HUES64 (cell line): ENCODE results near the gene CLEC12A. TPM values are rescaled to one million over a fixed set of nuclear protein-coding genes. Genes with fewer than 3 reads are reported as not detected.

Experiments
- H3K27ac ChIP-seq: 2 replicates; pipeline ENCODE4 v1.7.0; 2013; ENCODE audit warnings: low read depth, low read length, inconsistent platforms
- H3K27me3 ChIP-seq: 2 replicates; pipeline ENCODE4 v1.6.1; 2013; ENCODE audit warnings: mild to moderate bottlenecking, low read length; ENCODE audit not compliant: insufficient read depth
- H3K36me3 ChIP-seq: 2 replicates; pipeline ENCODE4 v1.6.1; 2013; ENCODE audit warnings: mild to moderate bottlenecking, low read length; ENCODE audit not compliant: insufficient read depth
- H3K4me1 ChIP-seq: 2 replicates; pipeline ENCODE4 v1.6.1; 2013; ENCODE audit warnings: mild to moderate bottlenecking, low read length, moderate library complexity; ENCODE audit not compliant: insufficient read depth
- H3K4me3 ChIP-seq: 2 replicates; pipeline ENCODE4 v1.5.1; 2013; ENCODE audit warnings: mild to moderate bottlenecking, low read length, moderate library complexity
- H3K9ac ChIP-seq: 2 replicates; pipeline ENCODE4 v1.6.1; 2013; ENCODE audit warnings: mild to moderate bottlenecking, low read depth, low read length
- H3K9me3 ChIP-seq: 2 replicates; pipeline ENCODE4 v1.6.1; 2013; ENCODE audit warnings: low read depth, low read length; ENCODE audit not compliant: insufficient read depth
- WGBS: fragments of 150-250, 120-280 bp; methylation state at CpG from one replicate; pipeline ENCODE4 v1.1.7; 2013; ENCODE audit warnings: missing lambda C conversion rate; 5-methylcytosine and 5-hydroxymethylcytosine counted together
- polyA plus RNA-seq, 2 experiments: library from polyadenylated mRNA; stranded (reverse); fragments of 50-300 nt; gene quantifications; one replicate each; pipeline ENCODE4 v1.2.3, GENCODE V29; 2013

CLEC12A gene
- polyA plus RNA-seq (2013, experiment 1 of 2) = not detected
- not detected for polyA plus RNA-seq (2013, experiment 2 of 2)

- WGBS = 93% methylated on average over 1 of the region's 1 CpG
- Histone ChIP-seq H3K9ac (no peak within 1 kb of the TSS), H3K27ac (no peak within 1 kb of the TSS), H3K9me3 (peaks cover 14% of the 10 kb centered on the region), H3K27me3 (no peaks in the 10 kb centered on the region), H3K36me3 (no peaks in the 10 kb centered on the region), H3K4me1 (peaks cover 4% of the 10 kb centered on the region; the same call in 1 of the 2 replicates), H3K4me3 (no peak within 1 kb of the TSS)
Observed at GRCh38 chr12:9971181-9971580, at the start of gene CLEC12A. Gene CLEC12A, plus strand, starts transcription at chr12:9971409. Its CDS starts 188 bp downstream, at chr12:9971597.

- H3K27me3 ChIP-seq = no peaks in the 10 kb centered on the region
- no peak overlapping the region for H3K27ac ChIP-seq
- no peak overlapping the region for H3K9ac ChIP-seq
- H3K36me3 ChIP-seq = no peaks in the 10 kb centered on the region
- H3K4me1 ChIP-seq = no peaks in the 10 kb centered on the region
- H3K4me3 ChIP-seq = no peak overlapping the region
- H3K9me3 ChIP-seq = no peaks in the 10 kb centered on the region
- WGBS = no CpG with 5 or more reads among the region's 1 CpG
Observed at GRCh38 chr12:9922429-9922828, 48.8 kb upstream of the CLEC12A start.

GRCh38 chr12:9925705-9926393 lies 45.4 kb upstream of the CLEC12A start:
- no peaks in the 10 kb centered on the region for H3K27me3 ChIP-seq
- no peak overlapping the region for H3K4me3 ChIP-seq
- H3K4me1 ChIP-seq = no peaks in the 10 kb centered on the region
- H3K27ac ChIP-seq = no peak overlapping the region
- WGBS = 27% methylated on average over 5 of the region's 5 CpGs
- H3K36me3 ChIP-seq = no peaks in the 10 kb centered on the region
- H3K9ac ChIP-seq = no peak overlapping the region
- H3K9me3 ChIP-seq = no peaks in the 10 kb centered on the region

- Histone ChIP-seq H3K4me1 (no peaks in the 10 kb centered on the region), H3K36me3 (no peaks in the 10 kb centered on the region), H3K9me3 (no peaks in the 10 kb centered on the region), H3K27ac (no peak overlapping the region), H3K9ac (no peak overlapping the region), H3K4me3 (no peak overlapping the region), H3K27me3 (no peaks in the 10 kb centered on the region)
- 90% methylated on average over 3 of the region's 3 CpGs for WGBS
Observed at GRCh38 chr12:9926876-9927275, 44.3 kb upstream of the CLEC12A start.

GRCh38 chr12:9928607-9929006 lies 42.6 kb upstream of the CLEC12A start:
- no peak overlapping the region for H3K4me3 ChIP-seq
- no peak overlapping the region for H3K27ac ChIP-seq
- no peak overlapping the region for H3K9ac ChIP-seq
- WGBS = 86% methylated on average over 3 of the region's 3 CpGs
- H3K4me1 ChIP-seq = no peaks in the 10 kb centered on the region
- no peaks in the 10 kb centered on the region for H3K9me3 ChIP-seq
- no peaks in the 10 kb centered on the region for H3K27me3 ChIP-seq
- H3K36me3 ChIP-seq = no peaks in the 10 kb centered on the region

- Histone ChIP-seq H3K27ac (no peak overlapping the region), H3K27me3 (no peaks in the 10 kb centered on the region), H3K36me3 (no peaks in the 10 kb centered on the region), H3K9me3 (no peaks in the 10 kb centered on the region), H3K4me3 (no peak overlapping the region), H3K4me1 (no peaks in the 10 kb centered on the region), H3K9ac (no peak overlapping the region)
- no CpG with 5 or more reads among the region's 3 CpGs for WGBS
Observed at GRCh38 chr12:9931245-9931644, 40.0 kb upstream of the CLEC12A start.

- no peaks in the 10 kb centered on the region for H3K27me3 ChIP-seq
- H3K4me1 ChIP-seq = no peaks in the 10 kb centered on the region
- whole genome bisulfite sequencing = 97% methylated on average over 6 of the region's 6 CpGs
- no peak within 1 kb of the TSS for H3K27ac ChIP-seq
- H3K9ac ChIP-seq = no peak within 1 kb of the TSS
- no peak within 1 kb of the TSS for H3K4me3 ChIP-seq
- H3K9me3 ChIP-seq = no peaks in the 10 kb centered on the region
- no peaks in the 10 kb centered on the region for H3K36me3 ChIP-seq
Observed at GRCh38 chr12:9932270-9932669, 38.9 kb upstream of the CLEC12A start, which contains the start of gene CLEC2A. Gene CLEC2A, minus strand, starts transcription at chr12:9932370. Its CDS starts 41 bp downstream, at chr12:9932329.

- 100% methylated on average over 2 of the region's 2 CpGs for WGBS
- Histone ChIP-seq H3K4me1 (no peaks in the 10 kb centered on the region), H3K9ac (no peak overlapping the region), H3K4me3 (no peak overlapping the region), H3K27ac (no peak overlapping the region), H3K27me3 (no peaks in the 10 kb centered on the region), H3K36me3 (no peaks in the 10 kb centered on the region), H3K9me3 (no peaks in the 10 kb centered on the region)
Observed at GRCh38 chr12:9933958-9934357, 37.3 kb upstream of the CLEC12A start.

- WGBS = 97% methylated on average over 2 of the region's 2 CpGs
- no peaks in the 10 kb centered on the region for H3K36me3 ChIP-seq
- H3K27ac ChIP-seq = no peak overlapping the region
- H3K4me3 ChIP-seq = no peak overlapping the region
- H3K9me3 ChIP-seq = no peaks in the 10 kb centered on the region
- no peaks in the 10 kb centered on the region for H3K27me3 ChIP-seq
- no peak overlapping the region for H3K9ac ChIP-seq
- no peaks in the 10 kb centered on the region for H3K4me1 ChIP-seq
Observed at GRCh38 chr12:9935026-9935425, 36.2 kb upstream of the CLEC12A start.

GRCh38 chr12:9936591-9936990 lies 34.6 kb upstream of the CLEC12A start:
- no peaks in the 10 kb centered on the region for H3K9me3 ChIP-seq
- H3K9ac ChIP-seq = no peak overlapping the region
- no peaks in the 10 kb centered on the region for H3K36me3 ChIP-seq
- no peaks in the 10 kb centered on the region for H3K27me3 ChIP-seq
- H3K4me1 ChIP-seq = no peaks in the 10 kb centered on the region
- no peak overlapping the region for H3K4me3 ChIP-seq
- H3K27ac ChIP-seq = no peak overlapping the region
- 95% methylated on average over 10 of the region's 10 CpGs for WGBS

- no peaks in the 10 kb centered on the region for H3K36me3 ChIP-seq
Observed at GRCh38 chr12:9940375-9940774, 30.8 kb upstream of the CLEC12A start.

GRCh38 chr12:9941838-9942237 lies 29.4 kb upstream of the CLEC12A start:
- Histone ChIP-seq H3K9ac (no peak overlapping the region), H3K27me3 (no peaks in the 10 kb centered on the region), H3K27ac (no peak overlapping the region), H3K4me3 (no peak overlapping the region), H3K9me3 (no peaks in the 10 kb centered on the region), H3K4me1 (no peaks in the 10 kb centered on the region), H3K36me3 (no peaks in the 10 kb centered on the region)
- no CpG with 5 or more reads among the region's 1 CpG for WGBS

More at GRCh38 chr12:9940375-9940774, 30.8 kb upstream of the CLEC12A start:
- Histone ChIP-seq H3K9me3 (no peaks in the 10 kb centered on the region), H3K27ac (no peak overlapping the region), H3K4me3 (no peak overlapping the region), H3K4me1 (no peaks in the 10 kb centered on the region), H3K9ac (no peak overlapping the region), H3K27me3 (no peaks in the 10 kb centered on the region)
- WGBS = 59% methylated on average over 2 of the region's 2 CpGs
